GM12874 (cell line): ENCODE results near the gene PPP6R3.
A peak's percentile ranks its signal among the peaks of the same experiment; 100 is the strongest.

Source experiments
- CTCF ChIP-seq: IDR thresholded peaks from 2 replicates; pipeline ENCODE4 v1.5.1; 2011; ENCODE audit warnings: low read depth, mild to moderate bottlenecking, control low read depth, low read length, moderate library complexity; ENCODE audit not compliant: insufficient read depth

The PPP6R3 gene

GRCh38 chr11:68446046-68446725, 14.4 kb upstream of the PPP6R3 start:
- no peak for TF ChIP-seq CTCF

DNA sequence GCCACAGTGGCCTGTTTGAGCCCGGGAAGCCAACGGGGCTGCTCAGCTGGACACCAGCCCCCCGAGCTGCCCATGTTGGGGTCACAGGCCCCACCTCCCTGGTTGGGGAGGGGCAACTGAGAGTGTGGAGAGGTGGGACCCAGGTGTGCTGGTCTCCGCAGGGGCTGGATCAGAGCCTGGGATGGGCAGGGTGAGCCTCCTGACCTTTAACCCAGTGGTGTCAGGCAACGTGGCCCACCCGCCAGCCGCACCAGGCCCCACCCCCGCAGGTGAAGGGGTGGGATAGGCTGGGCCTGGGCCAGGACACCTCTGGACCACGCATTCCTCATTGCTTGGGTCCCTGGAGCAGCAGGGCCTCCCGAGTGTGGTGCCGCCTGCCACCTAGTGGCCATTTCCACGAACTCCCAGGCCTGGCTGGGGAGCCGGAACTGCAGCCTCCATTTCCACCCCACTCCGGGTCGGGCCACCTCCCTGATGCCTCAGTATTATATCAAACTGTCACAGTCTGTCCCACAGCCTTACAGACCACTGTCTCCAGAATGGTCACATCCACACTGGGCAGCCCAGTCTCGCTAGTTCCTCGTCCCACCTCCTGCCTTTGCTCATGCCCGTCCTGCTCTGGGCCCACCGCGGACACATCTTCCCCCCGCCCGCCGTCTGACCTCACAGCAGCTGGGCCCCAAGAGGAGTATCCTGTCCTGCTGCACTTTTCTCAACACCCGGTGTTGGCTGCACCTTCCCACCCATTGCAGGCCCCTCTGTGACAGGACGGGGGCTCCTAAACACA, 13.3 kb upstream of the PPP6R3 start:
- TF ChIP-seq CTCF = peak; percentile 98

DNA sequence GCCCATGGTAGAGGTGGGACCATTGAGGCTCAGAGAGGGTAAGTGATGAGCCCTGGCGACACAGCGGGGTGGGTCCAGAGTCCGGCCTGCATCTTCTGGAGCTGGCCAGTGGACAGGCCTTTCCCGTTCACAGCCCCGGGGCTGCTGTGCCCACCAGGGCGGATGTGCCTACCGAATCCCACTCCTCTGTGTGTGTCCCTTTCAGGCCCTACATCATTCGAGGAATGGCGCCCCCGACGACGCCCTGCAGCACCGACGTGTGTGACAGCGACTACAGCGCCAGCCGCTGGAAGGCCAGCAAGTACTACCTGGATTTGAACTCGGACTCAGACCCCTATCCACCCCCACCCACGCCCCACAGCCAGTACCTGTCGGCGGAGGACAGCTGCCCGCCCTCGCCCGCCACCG, 11.9 kb upstream of the PPP6R3 start:
- no peak for TF ChIP-seq CTCF

GRCh38 chr11:68449951-68450350, 10.6 kb upstream of the PPP6R3 start:
- no peak for TF ChIP-seq CTCF

DNA sequence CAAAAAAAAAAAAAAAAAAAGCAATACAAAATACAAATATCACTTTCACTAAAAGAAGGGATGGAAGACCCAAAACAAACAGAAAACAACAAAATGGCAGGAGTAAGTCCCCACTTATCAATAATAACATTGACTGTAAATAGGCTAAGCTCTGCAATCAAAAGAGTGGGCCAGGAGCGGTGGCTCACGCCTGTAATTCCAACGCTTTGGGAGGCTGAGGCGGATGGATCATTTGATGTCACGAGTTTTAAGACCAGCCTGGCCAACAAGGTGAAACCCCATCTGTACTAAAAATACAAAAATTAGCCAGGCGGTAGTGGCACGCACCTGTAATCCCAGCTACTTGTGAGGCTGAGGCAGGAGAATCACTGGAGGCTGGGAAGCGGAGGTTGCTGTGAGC, 9.8 kb upstream of the PPP6R3 start:
- no peak for TF ChIP-seq CTCF

GRCh38 chr11:68454767-68455166, 5.8 kb upstream of the PPP6R3 start:
- TF ChIP-seq CTCF = no peak

DNA sequence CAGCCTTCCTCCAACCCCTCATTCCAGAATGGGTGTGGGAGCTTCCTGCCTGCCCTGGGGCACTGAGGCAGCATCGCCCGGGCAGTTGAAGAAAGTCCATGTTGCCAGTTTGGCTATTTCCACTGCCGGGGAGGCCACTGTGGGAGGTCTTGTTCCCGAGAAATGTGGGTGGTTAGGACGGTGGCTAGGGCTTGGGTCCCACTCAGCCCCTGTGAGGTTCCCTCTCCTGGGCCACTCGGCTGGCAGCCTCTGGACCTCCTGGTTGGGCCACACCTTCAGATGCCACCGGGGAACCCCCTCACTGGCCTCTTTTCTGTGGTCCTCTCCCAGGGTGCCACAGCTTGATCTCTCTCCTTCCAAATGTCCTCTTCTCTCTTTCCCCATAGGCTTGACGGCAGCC, 5.1 kb upstream of the PPP6R3 start:
- TF ChIP-seq CTCF = no peak
